Measurements from ENCODE around the gene GRPEL2.

GRCh38 chr5:149363936-149364335 lies 18.6 kb downstream of the GRPEL2 start:
- TF ChIP-seq CTCF (IDR thresholded peaks at IDR 0.05), result no peak
- TF ChIP-seq POLR2A (IDR thresholded peaks at IDR 0.05), result no peak

Measured in ovary (tissue), 3 donors.